ENCODE results near the gene FSTL5.

DNA sequence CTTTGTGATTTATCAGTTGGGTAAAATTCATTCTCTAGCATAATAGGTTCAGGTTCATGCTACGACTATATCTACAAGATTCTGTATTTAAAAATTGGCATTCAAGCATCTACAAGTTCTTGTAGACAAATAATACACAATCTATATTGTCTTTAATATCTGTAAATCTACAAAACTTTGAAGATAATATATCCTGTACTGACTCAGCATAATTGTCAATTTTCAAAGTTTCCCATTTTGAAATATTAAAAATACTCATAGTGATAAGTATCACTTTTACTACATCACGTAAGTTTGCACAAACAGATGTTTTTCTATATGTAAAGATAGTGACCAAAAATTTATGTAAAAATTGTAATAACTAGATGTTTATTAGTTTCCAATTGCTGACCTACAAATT lies 360.6 kb downstream of the FSTL5 start:
- TF ChIP-seq POLR2AphosphoS5 (IDR thresholded peaks at IDR 0.05) (no peak), CTCF (IDR thresholded peaks at IDR 0.05) (no peak), POLR2A (IDR thresholded peaks at IDR 0.05; ENCODE audit: low read depth) (no peak), EP300 (IDR thresholded peaks at IDR 0.05) (no peak)
